OCI-LY3 (cell line): ENCODE data around the gene MAN1A1.

Experiments used
- H2AFZ ChIP-seq: fragments of 200-600, 300-600 bp; shearing (Covaris generic); 2 replicates; pipeline ENCODE4 v1.6.0; 2014; ENCODE audit warnings: antibody characterized with exemption, low read depth, low read length
- H3K27ac ChIP-seq: fragments of 200-600, 300-600 bp; sonication (generic); 2 replicates; pipeline ENCODE4 v1.5.1; 2014; ENCODE audit warnings: mild to moderate bottlenecking, low read length, moderate library complexity, mixed read lengths
- H3K27me3 ChIP-seq: fragments of 200-600, 300-600 bp; sonication (generic); 2 replicates; pipeline ENCODE4 v1.6.1; 2014; ENCODE audit warnings: low read depth, low read length, mixed read lengths
- H3K36me3 ChIP-seq: fragments of 200-600, 300-600 bp; sonication (generic); replicated peaks from 2 replicates; pipeline ENCODE3; 2014; ENCODE audit warnings: low read depth, low read length, mixed read lengths
- H3K4me1 ChIP-seq: fragments of 300-600, 200-600 bp; sonication (generic); 2 replicates; pipeline ENCODE4 v1.6.1; 2014; ENCODE audit warnings: low read length, mixed read lengths
- H3K4me2 ChIP-seq: fragments of 200-600, 300-600 bp; sonication (generic); 2 replicates; pipeline ENCODE4 v1.6.1; 2014; ENCODE audit warnings: low read length, mixed read lengths
- H3K4me3 ChIP-seq: fragments of 300-600, 200-600 bp; sonication (generic); 2 replicates; pipeline ENCODE4 v1.5.1; 2014; ENCODE audit warnings: antibody characterized with exemption, mild to moderate bottlenecking, low read length, moderate library complexity
- H3K79me2 ChIP-seq: fragments of 300-600, 200-600 bp; shearing (Covaris generic); 2 replicates; pipeline ENCODE4 v1.6.1; 2014; ENCODE audit warnings: mild to moderate bottlenecking, low read length, mixed read lengths
- H3K9ac ChIP-seq: fragments of 300-600, 200-600 bp; shearing (Covaris generic); 2 replicates; pipeline ENCODE4 v1.6.0; 2014; ENCODE audit warnings: mild to moderate bottlenecking, low read length, moderate library complexity
- H3K9me3 ChIP-seq: fragments of 200-600, 300-600 bp; shearing (Covaris generic); 2 replicates; pipeline ENCODE4 v1.6.1; 2014; ENCODE audit warnings: low read length, mixed read lengths; ENCODE audit not compliant: insufficient read depth
- H4K20me1 ChIP-seq: fragments of 200-600, 300-600 bp; sonication (generic); 2 replicates; pipeline ENCODE4 v1.6.1; 2016; ENCODE audit warnings: low read length, mixed read lengths; ENCODE audit not compliant: insufficient read depth
- EZH2phosphoT487 ChIP-seq: fragments of 200-600 bp; shearing (Covaris generic); IDR thresholded peaks from 2 replicates; pipeline ENCODE4 v1.6.1; 2018; ENCODE audit warnings: antibody characterized with exemption, mixed run types, low read depth
- TF ChIP-seq, protein P1 (sequence below): fragments of 200-600, 300-600 bp; sonication (generic); IDR thresholded peaks from 2 replicates; pipeline ENCODE4 v1.5.1; 2014; ENCODE audit warnings: antibody characterized with exemption, low read length, low read depth

MAN1A1 gene

DNA sequence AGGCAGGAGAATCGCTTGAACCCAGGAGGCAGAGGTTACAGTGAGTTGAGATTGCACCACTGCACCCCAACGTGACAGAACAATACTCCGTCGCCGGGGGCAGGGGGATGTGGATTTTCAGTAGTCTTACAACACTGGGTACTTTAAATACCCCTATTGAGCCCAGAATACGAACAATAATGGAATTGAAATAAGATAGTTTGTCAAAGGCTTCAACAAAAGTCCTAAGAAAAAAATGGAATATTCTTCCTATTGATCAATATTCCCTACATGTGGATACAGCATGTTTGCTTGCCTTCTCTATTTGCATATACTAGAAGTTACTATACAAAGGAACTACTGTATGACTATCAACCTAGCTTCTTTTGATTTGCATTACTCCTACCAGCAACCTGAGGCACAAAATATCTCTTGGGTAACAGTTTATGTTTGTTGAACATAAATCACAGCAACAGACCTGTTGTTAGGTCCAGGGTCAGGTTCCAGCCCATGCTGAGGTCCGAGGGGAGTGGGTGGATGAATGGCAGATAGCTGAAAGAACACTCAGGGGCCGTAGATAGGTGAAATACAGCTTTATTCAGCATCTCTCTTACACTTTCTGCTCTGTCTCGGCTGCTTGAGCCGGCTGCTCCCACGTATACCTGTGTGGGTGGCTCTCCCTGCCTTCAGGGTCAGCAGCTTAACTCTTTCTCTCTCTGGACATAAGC is 23.8 kb downstream of the MAN1A1 start:
- peaks cover 5% of the 10 kb centered on the region for H3K4me1 ChIP-seq
- no peak for TF ChIP-seq EZH2phosphoT487
- TF ChIP-seq, protein P1, sequence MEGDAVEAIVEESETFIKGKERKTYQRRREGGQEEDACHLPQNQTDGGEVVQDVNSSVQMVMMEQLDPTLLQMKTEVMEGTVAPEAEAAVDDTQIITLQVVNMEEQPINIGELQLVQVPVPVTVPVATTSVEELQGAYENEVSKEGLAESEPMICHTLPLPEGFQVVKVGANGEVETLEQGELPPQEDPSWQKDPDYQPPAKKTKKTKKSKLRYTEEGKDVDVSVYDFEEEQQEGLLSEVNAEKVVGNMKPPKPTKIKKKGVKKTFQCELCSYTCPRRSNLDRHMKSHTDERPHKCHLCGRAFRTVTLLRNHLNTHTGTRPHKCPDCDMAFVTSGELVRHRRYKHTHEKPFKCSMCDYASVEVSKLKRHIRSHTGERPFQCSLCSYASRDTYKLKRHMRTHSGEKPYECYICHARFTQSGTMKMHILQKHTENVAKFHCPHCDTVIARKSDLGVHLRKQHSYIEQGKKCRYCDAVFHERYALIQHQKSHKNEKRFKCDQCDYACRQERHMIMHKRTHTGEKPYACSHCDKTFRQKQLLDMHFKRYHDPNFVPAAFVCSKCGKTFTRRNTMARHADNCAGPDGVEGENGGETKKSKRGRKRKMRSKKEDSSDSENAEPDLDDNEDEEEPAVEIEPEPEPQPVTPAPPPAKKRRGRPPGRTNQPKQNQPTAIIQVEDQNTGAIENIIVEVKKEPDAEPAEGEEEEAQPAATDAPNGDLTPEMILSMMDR = no peak
- H3K27ac ChIP-seq = no peak overlapping the region

DNA sequence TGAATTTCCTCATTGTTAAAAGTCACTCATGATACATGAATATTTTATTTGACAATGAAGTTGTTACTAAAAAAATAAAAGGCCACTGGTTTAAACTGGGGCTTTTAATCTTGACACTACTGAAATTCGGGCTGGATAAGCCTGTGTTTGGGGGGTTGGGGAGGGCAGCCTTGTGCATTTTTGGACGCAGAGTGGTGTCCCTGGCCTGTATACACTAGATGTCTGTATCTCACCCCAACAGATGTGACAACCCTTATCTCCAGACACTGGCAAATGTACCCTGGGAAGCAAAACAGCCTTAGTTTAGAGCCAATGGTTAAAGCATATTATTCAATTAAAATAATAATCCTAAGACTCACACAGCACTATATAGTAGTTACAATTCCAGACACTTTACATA is 24.8 kb downstream of the MAN1A1 start:
- Histone ChIP-seq H3K79me2 (no peaks in the 10 kb centered on the region), H3K27me3 (no peaks in the 10 kb centered on the region), H3K4me3 (no peak overlapping the region), H3K27ac (no peak overlapping the region), H3K36me3 (no peaks in the 10 kb centered on the region), H3K9ac (no peak overlapping the region), H2AFZ (no peak overlapping the region), H4K20me1 (no peaks in the 10 kb centered on the region), H3K4me1 (no peaks in the 10 kb centered on the region), H3K9me3 (no peaks in the 10 kb centered on the region), H3K4me2 (no peak overlapping the region)
- TF ChIP-seq EZH2phosphoT487 = no peak
- TF ChIP-seq, protein P1 = no peak

More for the DNA sequence above, 23.8 kb downstream of the MAN1A1 start:
- H3K27me3 ChIP-seq = no peaks in the 10 kb centered on the region
- no peak overlapping the region for H2AFZ ChIP-seq
- no peaks in the 10 kb centered on the region for H3K79me2 ChIP-seq
- H3K9me3 ChIP-seq = no peaks in the 10 kb centered on the region
- no peaks in the 10 kb centered on the region for H4K20me1 ChIP-seq
- no peaks in the 10 kb centered on the region for H3K36me3 ChIP-seq
- no peak overlapping the region for H3K9ac ChIP-seq
- no peak overlapping the region for H3K4me2 ChIP-seq
- no peak overlapping the region for H3K4me3 ChIP-seq

DNA sequence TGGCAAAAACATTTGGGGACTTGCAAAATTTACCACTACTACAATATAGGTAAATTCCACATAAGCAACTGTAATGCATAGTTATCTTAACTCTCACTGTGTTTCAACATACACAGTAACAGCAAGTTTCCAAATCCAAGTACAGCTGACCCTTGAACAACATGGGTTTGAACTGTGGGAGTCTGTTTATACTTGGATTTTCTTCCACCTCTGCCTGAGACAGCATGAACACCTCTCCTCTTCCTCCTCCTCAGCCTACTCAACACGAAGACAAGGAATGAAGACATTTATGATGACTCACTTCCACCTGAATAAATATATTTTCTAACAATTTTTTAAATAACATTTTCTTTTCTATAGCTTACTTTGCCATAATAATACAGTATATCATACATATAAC is 25.6 kb downstream of the MAN1A1 start:
- Histone ChIP-seq H4K20me1 (no peaks in the 10 kb centered on the region), H3K4me2 (no peak overlapping the region), H3K27me3 (no peaks in the 10 kb centered on the region), H2AFZ (no peak overlapping the region), H3K79me2 (no peaks in the 10 kb centered on the region), H3K9me3 (no peaks in the 10 kb centered on the region), H3K4me3 (no peak overlapping the region), H3K27ac (no peak overlapping the region), H3K36me3 (no peaks in the 10 kb centered on the region), H3K9ac (no peak overlapping the region), H3K4me1 (no peaks in the 10 kb centered on the region)
- no peak for TF ChIP-seq EZH2phosphoT487
- TF ChIP-seq, protein P1 = no peak

DNA sequence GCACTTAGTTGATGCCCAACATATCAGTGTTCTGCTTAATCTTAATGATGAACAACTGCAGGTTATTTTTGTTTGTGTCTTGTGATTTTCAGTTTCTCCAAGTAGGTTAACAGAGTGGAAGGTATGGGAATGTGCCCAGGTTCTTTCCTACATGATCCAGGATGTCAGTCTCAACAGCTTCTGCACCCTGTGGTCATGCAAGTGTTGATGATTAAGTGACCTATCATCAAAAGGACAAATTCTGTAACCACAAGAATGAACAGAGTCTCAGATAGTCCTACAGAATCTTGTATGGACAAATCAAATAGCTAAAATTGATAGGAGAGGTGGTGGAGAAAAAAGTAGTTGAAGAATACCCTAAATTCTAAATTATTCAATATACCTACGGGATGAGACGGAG is 26.1 kb downstream of the MAN1A1 start:
- Histone ChIP-seq H3K79me2 (no peaks in the 10 kb centered on the region), H3K4me1 (no peaks in the 10 kb centered on the region), H3K9ac (no peak overlapping the region), H2AFZ (no peak overlapping the region), H3K27me3 (no peaks in the 10 kb centered on the region), H3K4me3 (no peak overlapping the region), H4K20me1 (no peaks in the 10 kb centered on the region), H3K9me3 (no peaks in the 10 kb centered on the region), H3K27ac (no peak overlapping the region), H3K4me2 (no peak overlapping the region), H3K36me3 (no peaks in the 10 kb centered on the region)
- no peak for TF ChIP-seq EZH2phosphoT487
- TF ChIP-seq, protein P1 = no peak
